ENCODE results near the gene AQP2. TPM values are rescaled to one million over a fixed set of nuclear protein-coding genes. Genes with fewer than 3 reads are reported as not detected.

AQP2 gene
- total RNA-seq, 1 experiment from 2014 or later = 0.36 TPM

DNA sequence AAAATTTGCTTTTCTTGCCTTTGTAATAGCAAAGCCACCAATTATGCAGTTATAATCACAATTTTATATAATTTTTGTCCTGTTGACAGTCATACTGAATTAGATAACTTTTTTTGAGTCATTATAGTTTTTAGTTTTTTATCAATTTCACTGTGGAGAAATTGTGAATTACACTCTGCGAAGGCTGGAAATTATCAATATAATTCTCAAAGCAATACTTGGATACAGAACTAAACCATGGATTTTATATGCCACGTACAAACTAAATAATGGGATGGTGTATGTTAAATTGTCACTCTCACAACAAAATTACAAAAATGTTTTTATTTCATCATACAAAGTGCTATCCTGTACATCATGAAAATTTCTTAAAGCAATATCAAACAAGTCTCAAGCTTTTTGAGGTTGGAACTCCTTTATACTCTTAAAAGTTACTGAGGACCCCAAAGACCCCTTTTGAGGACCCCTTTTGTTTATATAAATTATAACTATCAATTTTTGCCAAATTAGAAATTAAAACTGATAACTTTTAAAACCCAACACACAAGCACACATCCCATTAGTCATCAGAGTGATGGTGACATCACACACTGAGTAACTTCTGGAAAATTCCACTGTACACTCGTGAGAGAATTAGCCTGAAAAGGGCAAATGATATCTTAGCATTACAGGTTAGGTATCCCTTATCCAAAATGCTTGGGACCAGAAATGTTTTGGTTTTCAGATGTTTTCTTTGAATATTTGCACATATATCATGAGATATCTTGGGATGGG lies 19.8 kb upstream of the AQP2 start:
- Histone ChIP-seq H3K27me3 (ENCODE audit: control insufficient read depth, insufficient read depth, low read length) (no peaks in the 10 kb centered on the region), H3K9me3 (ENCODE audit: control insufficient read depth, insufficient read depth, low read depth, low read length) (no peaks in the 10 kb centered on the region), H3K36me3 (ENCODE audit: control insufficient read depth, insufficient read depth, low read length) (no peaks in the 10 kb centered on the region), H3K4me3 (ENCODE audit: low read depth in 2 of 2, low read length in 2 of 2) (no peak overlapping the region), H3K27ac (ENCODE audit: low read length) (no peak overlapping the region), H3K4me1 (ENCODE audit: control insufficient read depth, insufficient read depth, low read length) (no peaks in the 10 kb centered on the region)
- ChIA-PET CTCF (interaction anchor here (1.3 kb wide), 1 partner anchor 15 kb away, joined by 5 read pairs; no protein-coding TSS in a partner anchor), POLR2A (no interaction called here)
- ATAC-seq (no peak), DNase-seq (ENCODE audit: low read depth, low spot score) (peak; percentile 35)
- TF ChIP-seq TCF7L2 (IDR thresholded peaks at IDR 0.05; ENCODE audit: low read depth, low read length) = no peak
- TF ChIP-seq, protein P1, sequence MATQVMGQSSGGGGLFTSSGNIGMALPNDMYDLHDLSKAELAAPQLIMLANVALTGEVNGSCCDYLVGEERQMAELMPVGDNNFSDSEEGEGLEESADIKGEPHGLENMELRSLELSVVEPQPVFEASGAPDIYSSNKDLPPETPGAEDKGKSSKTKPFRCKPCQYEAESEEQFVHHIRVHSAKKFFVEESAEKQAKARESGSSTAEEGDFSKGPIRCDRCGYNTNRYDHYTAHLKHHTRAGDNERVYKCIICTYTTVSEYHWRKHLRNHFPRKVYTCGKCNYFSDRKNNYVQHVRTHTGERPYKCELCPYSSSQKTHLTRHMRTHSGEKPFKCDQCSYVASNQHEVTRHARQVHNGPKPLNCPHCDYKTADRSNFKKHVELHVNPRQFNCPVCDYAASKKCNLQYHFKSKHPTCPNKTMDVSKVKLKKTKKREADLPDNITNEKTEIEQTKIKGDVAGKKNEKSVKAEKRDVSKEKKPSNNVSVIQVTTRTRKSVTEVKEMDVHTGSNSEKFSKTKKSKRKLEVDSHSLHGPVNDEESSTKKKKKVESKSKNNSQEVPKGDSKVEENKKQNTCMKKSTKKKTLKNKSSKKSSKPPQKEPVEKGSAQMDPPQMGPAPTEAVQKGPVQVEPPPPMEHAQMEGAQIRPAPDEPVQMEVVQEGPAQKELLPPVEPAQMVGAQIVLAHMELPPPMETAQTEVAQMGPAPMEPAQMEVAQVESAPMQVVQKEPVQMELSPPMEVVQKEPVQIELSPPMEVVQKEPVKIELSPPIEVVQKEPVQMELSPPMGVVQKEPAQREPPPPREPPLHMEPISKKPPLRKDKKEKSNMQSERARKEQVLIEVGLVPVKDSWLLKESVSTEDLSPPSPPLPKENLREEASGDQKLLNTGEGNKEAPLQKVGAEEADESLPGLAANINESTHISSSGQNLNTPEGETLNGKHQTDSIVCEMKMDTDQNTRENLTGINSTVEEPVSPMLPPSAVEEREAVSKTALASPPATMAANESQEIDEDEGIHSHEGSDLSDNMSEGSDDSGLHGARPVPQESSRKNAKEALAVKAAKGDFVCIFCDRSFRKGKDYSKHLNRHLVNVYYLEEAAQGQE (IDR thresholded peaks at IDR 0.05; ENCODE audit: insufficient read depth in 1 of 2, low read depth in 2 of 2, low read length in 1 of 2) = no peak
- no peak for TF ChIP-seq SIN3A (IDR thresholded peaks at IDR 0.05; ENCODE audit: borderline replicate concordance, insufficient read depth, low read depth, low read length)
- no peak for TF ChIP-seq POLR2AphosphoS5 (IDR thresholded peaks at IDR 0.05; ENCODE audit: low read depth, low read length)
- TF ChIP-seq CTCF (IDR thresholded peaks at IDR 0.05) = no peak
- in situ Hi-C loops (cut with HindIII; ENCODE audit: low pct_unique_long_range_greater_than_20kb, low sequenced_read_pairs) (no loop called here), intact Hi-C loops (cut with micrococcal nuclease; ENCODE audit: unreplicated experiment) (no loop called here)
- BruUV-seq (replicated peaks) = no TSS peak

DNA sequence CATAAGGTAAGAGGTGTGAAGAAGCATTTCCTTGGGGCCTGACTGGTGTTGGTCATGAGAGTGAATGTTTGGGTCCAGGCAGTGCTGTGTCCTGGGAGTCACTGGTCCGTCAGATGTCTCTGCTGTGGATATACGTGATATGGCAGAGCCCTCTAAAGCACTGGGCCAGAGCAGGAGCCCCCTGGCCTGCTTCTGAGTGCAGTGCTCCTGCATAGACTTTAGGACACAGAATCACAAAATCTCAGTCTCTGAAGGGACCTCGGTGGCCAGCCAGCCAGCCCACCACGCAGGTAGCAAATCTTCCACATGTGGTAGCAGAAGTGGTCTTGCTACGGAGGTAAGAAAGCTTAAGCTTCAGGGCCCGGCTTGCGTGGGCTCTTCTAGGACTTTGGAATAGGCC lies 18.5 kb upstream of the AQP2 start:
- no peak overlapping the region for H3K4me3 ChIP-seq (ENCODE audit: low read depth in 2 of 2, low read length in 2 of 2)
- intact Hi-C loops (cut with micrococcal nuclease; ENCODE audit: unreplicated experiment) = no loop called here
- H3K4me1 ChIP-seq (ENCODE audit: control insufficient read depth, insufficient read depth, low read length) = no peaks in the 10 kb centered on the region
- H3K36me3 ChIP-seq (ENCODE audit: control insufficient read depth, insufficient read depth, low read length) = no peaks in the 10 kb centered on the region
- no TSS peak for BruUV-seq (replicated peaks)
- TF ChIP-seq, protein P1 (IDR thresholded peaks at IDR 0.05; ENCODE audit: insufficient read depth in 1 of 2, low read depth in 2 of 2, low read length in 1 of 2) = no peak
- TF ChIP-seq SIN3A (IDR thresholded peaks at IDR 0.05; ENCODE audit: borderline replicate concordance, insufficient read depth, low read depth, low read length) (no peak), TCF7L2 (IDR thresholded peaks at IDR 0.05; ENCODE audit: low read depth, low read length) (no peak), CTCF (IDR thresholded peaks at IDR 0.05) (no peak), POLR2AphosphoS5 (IDR thresholded peaks at IDR 0.05; ENCODE audit: low read depth, low read length) (no peak)
- no peaks in the 10 kb centered on the region for H3K27me3 ChIP-seq (ENCODE audit: control insufficient read depth, insufficient read depth, low read length)
- in situ Hi-C loops (cut with HindIII; ENCODE audit: low pct_unique_long_range_greater_than_20kb, low sequenced_read_pairs) = no loop called here
- ChIA-PET POLR2A (no interaction called here), CTCF (no interaction called here)
- H3K27ac ChIP-seq (ENCODE audit: low read length) = no peak overlapping the region; the same call in 1 of the 2 replicates
- no peaks in the 10 kb centered on the region for H3K9me3 ChIP-seq (ENCODE audit: control insufficient read depth, insufficient read depth, low read depth, low read length)
- ATAC-seq (no peak), DNase-seq (ENCODE audit: low read depth, low spot score) (no peak)

Measured in Panc1 (cell line).